Hepatic stellate cell (primary cell): ENCODE data around the gene TRIM61.
A peak's percentile ranks its signal among the peaks of the same experiment; 100 is the strongest.
"Not testable (repeated sequence)": the region's sequence is repeated elsewhere in the genome, so short reads cannot be mapped to it uniquely, and the experiment has no call there.

Experiments
- DNase-seq: peaks from one replicate; pipeline ENCODE4 v3.0.0; 2011; ENCODE audit warnings: low spot score

TRIM61 gene

GRCh38 chr4:164956766-164957643 lies 20.5 kb downstream of the TRIM61 start:
- peak; percentile 13 for DNase-seq

- DNase-seq = no peak
Observed at GRCh38 chr4:164955107-164955805, 22.2 kb downstream of the TRIM61 start.

GRCh38 chr4:164952551-164952950 lies 24.9 kb downstream of the TRIM61 start:
- DNase-seq = no peak

- no peak for DNase-seq
Observed at GRCh38 chr4:164949448-164950143, 27.9 kb downstream of the TRIM61 start.

GRCh38 chr4:164948975-164949374 lies 28.5 kb downstream of the TRIM61 start:
- DNase-seq = no peak

- DNase-seq = not testable (repeated sequence)
Observed at GRCh38 chr4:164948006-164948405, 29.5 kb downstream of the TRIM61 start.

- DNase-seq = no peak
Observed at GRCh38 chr4:164946810-164947209, 30.6 kb downstream of the TRIM61 start.

- DNase-seq = no peak
Observed at GRCh38 chr4:164945146-164945545, 32.3 kb downstream of the TRIM61 start.

- no peak for DNase-seq
Observed at GRCh38 chr4:164943192-164943591, 34.3 kb downstream of the TRIM61 start.

- no peak for DNase-seq
Observed at GRCh38 chr4:164937576-164938270, 39.7 kb downstream of the TRIM61 start.

GRCh38 chr4:164935865-164936606 lies 41.4 kb downstream of the TRIM61 start:
- DNase-seq = not testable (repeated sequence)

- no peak for DNase-seq
Observed at GRCh38 chr4:164935363-164935762, 42.1 kb downstream of the TRIM61 start.

GRCh38 chr4:164933244-164933643 lies 44.2 kb downstream of the TRIM61 start:
- no peak for DNase-seq

GRCh38 chr4:164931551-164932324 lies 45.7 kb downstream of the TRIM61 start:
- DNase-seq = no peak

GRCh38 chr4:164930647-164931046 lies 46.8 kb downstream of the TRIM61 start:
- no peak for DNase-seq

- DNase-seq = not testable (repeated sequence)
Observed at GRCh38 chr4:164927101-164927500, 50.4 kb downstream of the TRIM61 start.

GRCh38 chr4:164926301-164926700 lies 51.2 kb downstream of the TRIM61 start:
- DNase-seq = no peak

GRCh38 chr4:164924670-164925238 lies 52.7 kb downstream of the TRIM61 start:
- DNase-seq = no peak

- no peak for DNase-seq
Observed at GRCh38 chr4:164918956-164919355, 58.5 kb downstream of the TRIM61 start.
